HG03097 (cell line): ENCODE results near the gene SOX8.

ENCODE experiments used
- ATAC-seq: cut with Tn5 transposase; IDR thresholded peaks from one replicate; pipeline ENCODE4 v1.9.1; 2021; ENCODE audit not compliant: unreplicated experiment, low FRiP score

SOX8 gene

GRCh38 chr16:971981-972315 is 9.6 kb upstream of the SOX8 start:
- ATAC-seq: no peak

GRCh38 chr16:972316-973002 is 9.1 kb upstream of the SOX8 start:
- ATAC-seq: no peak

- ATAC-seq: no peak
Observed at GRCh38 chr16:973366-973765, 8.2 kb upstream of the SOX8 start.

- no peak for ATAC-seq
Observed at GRCh38 chr16:974001-974601, 7.5 kb upstream of the SOX8 start.

DNA sequence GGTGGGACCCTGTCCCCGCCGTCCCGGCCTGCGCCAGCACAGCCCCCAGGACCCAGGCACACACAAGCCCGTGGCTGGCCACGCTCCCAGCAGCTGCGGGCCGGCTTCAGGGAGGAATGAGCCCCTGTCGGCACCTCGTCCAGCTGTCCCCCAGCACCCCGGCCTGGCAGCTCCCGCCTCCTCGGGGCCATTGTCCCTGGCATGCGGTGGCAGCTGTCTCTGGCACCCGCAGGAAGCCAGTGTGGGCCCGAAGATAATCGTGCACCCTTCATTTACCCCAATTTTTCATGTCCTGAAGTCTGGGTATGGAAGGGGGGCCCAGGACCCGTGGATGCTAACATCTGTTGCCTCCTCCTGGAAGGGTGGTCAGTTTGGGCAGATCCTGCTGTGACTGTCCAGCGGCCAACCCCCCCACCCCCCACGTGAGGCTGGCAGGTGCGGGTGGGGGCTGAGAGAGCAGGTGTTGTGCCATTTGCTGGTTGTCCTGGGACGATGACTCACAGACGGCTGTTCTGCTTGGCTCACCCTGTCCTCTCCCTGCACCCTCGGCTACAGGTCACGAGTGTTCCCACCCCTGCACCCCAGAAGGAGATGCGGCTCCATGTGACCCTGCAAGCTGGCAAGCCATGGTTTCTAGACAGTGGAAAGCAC is 6.8 kb upstream of the SOX8 start:
- ATAC-seq: no peak

GRCh38 chr16:975291-975690 is 6.3 kb upstream of the SOX8 start:
- ATAC-seq: no peak

GRCh38 chr16:976389-976931 is 5.1 kb upstream of the SOX8 start:
- ATAC-seq: no peak

DNA sequence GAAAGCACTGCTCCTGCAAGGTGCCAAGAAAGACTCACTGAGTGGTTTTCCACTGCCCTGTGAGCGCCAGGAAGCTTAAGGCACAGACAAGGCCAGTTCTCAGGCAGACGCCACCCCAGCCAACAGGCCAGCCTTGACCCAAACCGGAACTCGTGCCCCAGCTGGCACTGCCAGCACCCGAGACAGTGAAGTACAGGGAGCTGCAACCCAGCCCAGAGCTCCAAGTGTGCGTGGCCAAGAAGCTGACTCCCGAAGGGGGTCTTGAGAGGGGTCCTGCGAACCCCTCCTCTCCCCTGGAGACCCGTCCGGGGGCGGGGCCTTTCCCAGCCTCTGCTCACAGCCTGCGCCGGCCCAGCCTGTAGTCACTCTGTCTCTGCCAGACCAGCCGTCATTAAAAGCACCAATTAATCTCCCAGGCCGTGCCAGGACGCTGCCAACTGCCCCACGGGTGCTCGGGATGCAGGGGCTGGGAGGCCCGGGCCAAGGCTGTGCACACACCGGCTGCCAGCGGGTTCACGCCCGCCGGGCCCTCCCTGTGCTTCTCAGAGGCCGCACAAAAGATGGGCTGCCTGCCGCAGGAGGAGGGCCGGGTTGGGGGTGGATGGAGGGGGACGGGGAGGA is 4.4 kb upstream of the SOX8 start:
- ATAC-seq: no peak

DNA sequence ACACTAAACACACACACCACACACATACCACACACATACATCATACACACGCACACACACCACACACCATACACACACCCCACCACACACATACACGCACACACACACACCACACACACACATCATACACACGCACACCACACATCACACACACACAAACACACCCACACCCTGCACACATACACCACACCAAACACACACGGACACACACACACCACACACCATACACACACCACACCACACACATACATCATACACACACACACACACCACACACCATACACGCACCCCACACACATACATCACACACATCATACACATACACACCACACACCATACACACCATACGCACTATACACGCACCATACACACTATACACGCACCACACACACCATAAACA is 3.7 kb upstream of the SOX8 start:
- ATAC-seq: no peak

DNA sequence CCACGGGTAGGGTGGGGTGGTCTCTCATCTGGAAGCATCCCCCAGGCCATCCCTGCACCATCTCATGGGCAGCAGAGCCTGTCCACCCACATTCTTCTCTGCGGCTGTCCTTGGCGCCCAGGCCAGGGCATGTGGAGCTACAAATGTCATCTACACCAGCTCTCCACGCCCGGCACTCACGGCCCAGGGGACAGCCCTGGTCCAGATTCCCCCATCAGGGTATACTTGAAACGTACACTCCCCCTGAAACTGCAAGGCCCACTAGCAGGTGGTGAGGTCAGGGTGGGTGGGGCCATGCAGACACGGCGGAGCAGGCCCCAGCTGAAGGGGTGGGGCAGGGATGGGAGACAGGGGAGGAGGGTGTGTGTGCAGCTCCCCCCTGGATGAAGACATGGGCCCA is 3.2 kb upstream of the SOX8 start:
- no peak for ATAC-seq

DNA sequence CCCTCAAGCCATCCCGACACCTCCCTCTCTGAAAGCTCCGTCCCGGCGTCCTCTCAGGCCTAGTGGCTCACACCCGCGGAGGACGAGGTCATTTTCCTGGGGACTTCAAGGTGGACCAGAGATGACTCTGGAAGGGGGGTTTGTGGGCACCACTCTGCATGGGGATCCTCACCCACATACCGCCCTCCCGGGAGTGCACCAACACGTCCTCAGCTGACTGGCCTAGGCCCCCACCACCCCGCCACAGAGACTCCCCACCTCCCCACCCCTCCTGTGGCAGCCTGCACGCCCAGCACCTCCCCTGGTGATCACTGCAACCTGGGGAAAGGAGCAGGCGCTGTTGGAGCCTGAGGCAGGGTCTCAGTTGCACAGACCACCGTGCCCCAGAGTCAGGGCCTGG is 2.4 kb upstream of the SOX8 start:
- no peak for ATAC-seq

GRCh38 chr16:979859-980594 is 1.5 kb upstream of the SOX8 start:
- no peak for ATAC-seq

DNA sequence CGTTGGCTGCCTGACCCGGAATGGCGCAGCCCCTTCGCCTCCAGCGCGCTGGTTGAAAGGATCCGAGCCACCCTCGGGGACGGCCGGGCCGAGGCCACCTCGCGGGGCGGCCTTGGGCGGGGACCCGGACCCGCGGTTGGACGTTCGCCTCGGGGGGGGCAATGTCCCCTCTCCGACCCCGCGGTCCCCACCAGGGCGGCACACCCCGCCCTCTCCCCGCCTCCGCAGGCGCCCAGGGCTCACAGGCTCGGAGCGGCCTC is 1.0 kb upstream of the SOX8 start:
- ATAC-seq: no peak

DNA sequence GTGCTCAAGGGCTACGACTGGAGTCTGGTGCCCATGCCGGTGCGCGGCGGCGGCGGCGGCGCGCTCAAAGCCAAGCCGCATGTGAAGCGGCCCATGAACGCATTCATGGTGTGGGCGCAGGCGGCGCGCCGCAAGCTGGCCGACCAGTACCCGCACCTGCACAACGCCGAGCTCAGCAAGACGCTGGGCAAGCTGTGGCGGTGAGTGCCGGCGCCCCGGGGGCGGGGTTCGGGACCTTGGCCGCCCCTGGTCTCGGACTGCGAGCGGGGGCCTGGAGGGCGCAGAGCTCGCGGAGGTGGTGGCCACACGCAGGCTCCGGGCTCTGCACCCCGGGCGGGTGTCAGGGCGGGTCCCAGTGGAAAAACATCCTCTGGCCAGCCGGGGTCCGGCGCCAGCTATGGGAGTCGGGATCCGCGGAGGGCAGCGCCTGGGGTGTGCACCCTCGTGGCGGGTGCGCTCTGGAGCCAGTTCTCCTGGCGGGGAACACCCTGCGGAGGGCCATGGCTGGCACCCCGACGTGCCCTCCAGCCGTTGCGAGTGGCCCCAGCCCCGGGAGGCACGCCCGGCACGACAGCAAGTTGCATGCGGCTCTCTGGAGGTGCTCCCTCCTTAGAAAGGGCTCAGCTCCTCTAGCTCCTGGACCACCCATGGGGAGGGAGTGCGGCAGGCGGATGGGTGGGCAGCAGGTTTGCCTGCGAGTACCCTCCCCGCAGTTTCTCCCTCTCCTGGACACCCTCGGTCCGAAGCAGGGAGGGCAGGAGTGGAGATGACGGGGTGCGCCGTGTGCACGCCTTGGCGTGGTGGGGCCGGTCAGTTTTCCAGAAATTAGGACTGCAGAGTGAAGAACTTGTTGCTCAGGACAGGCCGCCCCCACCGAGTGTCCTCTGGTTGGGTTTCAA is 824 bp downstream of the SOX8 start:
- no peak for ATAC-seq

DNA sequence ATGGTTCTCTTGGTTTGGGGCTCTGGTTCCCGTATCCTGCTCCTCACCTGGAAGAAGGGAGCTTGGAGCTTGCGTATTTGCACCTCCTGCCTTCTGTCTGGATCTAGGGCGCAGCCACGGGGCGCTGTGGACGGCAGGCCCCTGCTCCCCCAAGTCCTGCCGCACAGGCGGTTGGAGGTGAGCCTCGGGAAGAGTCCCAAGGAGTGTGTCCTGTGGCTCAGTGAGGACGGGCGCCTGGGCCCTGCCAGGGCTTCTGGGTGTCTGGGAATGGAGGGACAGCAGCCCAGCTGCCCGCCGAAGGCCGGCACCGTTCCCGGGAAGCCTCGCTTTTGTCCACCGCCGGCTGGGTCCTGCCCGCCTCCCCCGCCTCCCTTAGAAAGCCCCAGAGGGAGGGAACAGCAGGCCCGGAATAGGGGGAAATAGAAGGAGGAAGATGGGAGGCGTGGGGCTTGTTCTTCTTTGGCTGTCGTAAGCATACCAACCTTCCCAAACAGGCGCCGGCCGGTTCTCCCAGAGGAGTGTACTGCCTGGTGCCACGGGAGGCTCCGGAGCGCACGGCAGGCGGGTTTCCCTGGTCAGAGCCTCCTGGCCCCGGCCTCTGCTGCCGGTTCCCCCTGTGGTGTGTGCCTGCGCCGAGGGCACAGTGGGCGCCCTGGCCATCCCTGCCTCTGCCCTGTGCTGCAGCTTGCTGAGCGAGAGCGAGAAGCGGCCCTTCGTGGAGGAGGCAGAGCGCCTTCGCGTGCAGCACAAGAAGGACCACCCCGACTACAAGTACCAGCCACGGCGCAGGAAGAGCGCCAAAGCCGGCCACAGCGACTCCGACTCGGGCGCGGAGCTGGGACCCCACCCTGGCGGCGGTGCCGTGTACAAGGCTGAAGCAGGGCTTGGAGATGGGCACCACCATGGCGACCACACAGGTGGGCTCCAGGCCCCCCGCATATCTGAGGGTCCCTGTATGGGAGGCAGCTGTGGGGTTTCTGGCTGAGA is 1.8 kb downstream of the SOX8 start:
- no peak for ATAC-seq

GRCh38 chr16:984121-984694 is 2.6 kb downstream of the SOX8 start:
- no peak for ATAC-seq

- no peak for ATAC-seq
Observed at GRCh38 chr16:984736-985636, 3.4 kb downstream of the SOX8 start.
